Calu3 (cell line): ENCODE results near the gene GCN1. TPM values are rescaled to one million over a fixed set of nuclear protein-coding genes. Genes with fewer than 3 reads are reported as not detected.

Experiments used
- BruUV-seq: library from RNA; stranded (reverse); fragments of 400-500 nt; replicated peaks from 2 replicates; lab custom pipeline; 2021; lab: Mats Ljungman, UMichigan
- CTCF ChIA-PET: fragments of 300-600 bp; sonication (Branson Sonifier 250); formaldehyde crosslinking; loops from one replicate; lab custom pipeline; 2022; ENCODE audit warnings: antibody characterized with exemption; lab: Charles Lee
- DNase-seq: peaks from one replicate; pipeline ENCODE4 v3.0.0; 2022
- H3K27ac Mint-ChIP-seq: one replicate; pipeline ENCODE4 v1.8.0; 2022; ENCODE audit warnings: mixed read lengths; ENCODE audit not compliant: unreplicated experiment
- H3K27me3 Mint-ChIP-seq: one replicate; pipeline ENCODE4 v1.8.0; 2022; ENCODE audit warnings: mixed read lengths; ENCODE audit not compliant: unreplicated experiment
- H3K36me3 Mint-ChIP-seq: one replicate; pipeline ENCODE4 v1.8.0; 2022; ENCODE audit warnings: mild to moderate bottlenecking, moderate library complexity, mixed read lengths; ENCODE audit not compliant: insufficient read depth, unreplicated experiment
- H3K4me1 Mint-ChIP-seq: one replicate; pipeline ENCODE4 v1.8.0; 2022; ENCODE audit warnings: mild to moderate bottlenecking, low read depth, mixed read lengths; ENCODE audit not compliant: unreplicated experiment
- H3K4me3 Mint-ChIP-seq: one replicate; pipeline ENCODE4 v1.8.0; 2022; ENCODE audit warnings: mild to moderate bottlenecking, low read depth, moderate library complexity, mixed read lengths; ENCODE audit not compliant: unreplicated experiment
- H3K9me3 Mint-ChIP-seq: one replicate; pipeline ENCODE4 v1.8.0; 2022; ENCODE audit warnings: low read depth, mixed read lengths; ENCODE audit not compliant: unreplicated experiment
- CTCF ChIP-seq: fragments of 200-600 bp; IDR thresholded peaks from one replicate; pipeline ENCODE4 v1.8.0; 2022; ENCODE audit warnings: antibody characterized with exemption; ENCODE audit not compliant: unreplicated experiment
- intact Hi-C: fragments of 100-400 bp; cut with micrococcal nuclease; formaldehyde crosslinking; loops from one replicate; pipeline ENCODE4 v1.10.0; 2022; ENCODE audit not compliant: unreplicated experiment
- total RNA-seq: library from RNA; stranded (reverse); gene quantifications from 2 replicates; pipeline ENCODE4 v1.2.3, GENCODE V29; 2022

GCN1 gene
- total RNA-seq, 1 experiment from 2014 or later = 168 TPM

GRCh38 chr12:120241561-120242274, 47.2 kb upstream of the GCN1 start:
- Mint-ChIP-seq H3K27ac (no peak overlapping the region), H3K27me3 (no peaks in the 10 kb centered on the region), H3K36me3 (peaks cover 14% of the 10 kb centered on the region), H3K4me3 (no peak overlapping the region), H3K4me1 (peaks cover 48% of the 10 kb centered on the region), H3K9me3 (no peaks in the 10 kb centered on the region)
- no peak for TF ChIP-seq CTCF
- DNase-seq = no peak
- no TSS peak for BruUV-seq
- CTCF ChIA-PET = no interaction called here
- intact Hi-C loops = no loop called here

DNA sequence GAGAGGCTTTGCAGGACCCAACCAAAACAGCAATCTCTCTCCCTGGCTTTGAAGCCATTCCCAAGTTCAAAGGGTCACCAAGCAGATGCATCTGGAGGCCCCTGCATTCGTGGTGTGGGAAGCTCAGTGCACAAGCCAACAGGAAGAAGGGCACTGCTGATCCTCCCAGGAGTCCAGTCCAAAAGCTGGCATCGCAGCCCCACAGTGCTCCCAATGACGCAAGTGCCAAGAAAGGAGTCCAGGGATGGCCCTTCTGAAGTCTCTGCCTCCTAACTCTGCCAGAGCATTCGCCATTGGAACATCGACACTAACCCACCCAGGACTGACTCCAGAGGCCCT, 45.9 kb upstream of the GCN1 start:
- TF ChIP-seq CTCF = no peak
- no peak for DNase-seq
- CTCF ChIA-PET = interaction anchor here (0.6 to 1.7 kb wide), 4 partner anchors 9 to 228 kb away, joined by 3 to 7 read pairs (median 4); partner anchors contain the start of gene PXN
- Mint-ChIP-seq H3K27ac (no peak overlapping the region), H3K4me3 (no peak overlapping the region), H3K9me3 (no peaks in the 10 kb centered on the region), H3K36me3 (peaks cover 18% of the 10 kb centered on the region), H3K27me3 (no peaks in the 10 kb centered on the region), H3K4me1 (peaks cover 55% of the 10 kb centered on the region)
- intact Hi-C loops = no loop called here
- BruUV-seq = no TSS peak

- CTCF ChIA-PET = interaction anchor here (0.6 to 1.7 kb wide), 6 partner anchors 9 to 229 kb away, joined by 3 to 7 read pairs (median 4); partner anchors contain the start of gene PXN
- H3K9me3 Mint-ChIP-seq = no peaks in the 10 kb centered on the region
- TF ChIP-seq CTCF = no peak
- H3K27me3 Mint-ChIP-seq = no peaks in the 10 kb centered on the region
- intact Hi-C loops = loop anchor here (10.0 kb wide), 1 partner anchor 195 kb away; the partner anchor contains the start of gene COX6A1
- no peak overlapping the region for H3K27ac Mint-ChIP-seq
- H3K36me3 Mint-ChIP-seq = peaks cover 14% of the 10 kb centered on the region
- no peak for DNase-seq
- no TSS peak for BruUV-seq
- peaks cover 55% of the 10 kb centered on the region for H3K4me1 Mint-ChIP-seq
- H3K4me3 Mint-ChIP-seq = no peak overlapping the region
Measured at GRCh38 chr12:120239776-120240494, 45.4 kb upstream of the GCN1 start.

DNA sequence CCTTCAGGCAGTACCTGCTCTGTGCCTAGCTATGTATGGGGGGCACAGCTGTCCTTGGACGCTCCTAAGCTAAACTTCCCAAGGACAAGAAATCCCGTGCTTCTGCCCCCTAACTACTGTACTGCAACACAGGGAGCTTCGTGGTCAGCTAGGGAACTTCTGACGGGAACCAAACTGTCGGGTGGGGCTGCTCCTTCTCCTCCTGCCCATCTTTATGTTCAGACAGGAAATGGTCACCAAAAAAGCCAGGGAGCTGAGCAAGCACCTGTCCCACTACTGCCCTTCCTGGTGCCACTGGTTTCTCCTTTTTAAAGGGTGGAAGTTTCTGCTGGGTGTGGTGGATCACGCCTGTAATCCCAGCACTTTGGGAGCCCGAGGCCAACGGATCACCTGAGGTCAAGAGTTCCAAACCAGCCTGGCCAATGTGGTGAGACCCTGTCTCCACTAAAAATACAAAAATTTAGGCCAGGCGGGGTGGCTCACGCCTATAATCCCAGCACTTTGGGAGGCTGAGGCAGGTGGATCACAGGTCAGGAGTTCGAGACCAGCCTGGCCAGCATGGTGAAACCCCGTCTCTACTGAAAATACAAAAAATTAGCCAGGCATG, 44.4 kb upstream of the GCN1 start:
- Mint-ChIP-seq H3K4me3 (no peak overlapping the region), H3K9me3 (no peaks in the 10 kb centered on the region), H3K4me1 (peaks cover 63% of the 10 kb centered on the region), H3K27me3 (no peaks in the 10 kb centered on the region), H3K27ac (no peak overlapping the region), H3K36me3 (peaks cover 18% of the 10 kb centered on the region)
- intact Hi-C loops = loop anchor here (10.0 kb wide), 1 partner anchor 196 kb away; the partner anchor contains the start of gene COX6A1
- BruUV-seq = no TSS peak
- TF ChIP-seq CTCF = no peak
- DNase-seq = no peak
- CTCF ChIA-PET = interaction anchor here (0.7 to 1.7 kb wide), 7 partner anchors 8 to 33 kb away, joined by 3 to 7 read pairs (median 4); no protein-coding TSS in a partner anchor
